HG03439 (cell line): ENCODE results near the gene ZHX3.

ENCODE experiments used
- ATAC-seq: cut with Tn5 transposase; IDR thresholded peaks from one replicate; pipeline ENCODE4 v1.9.1; 2021; ENCODE audit warnings: mild to moderate bottlenecking, moderate library complexity; ENCODE audit not compliant: unreplicated experiment

The ZHX3 gene

DNA sequence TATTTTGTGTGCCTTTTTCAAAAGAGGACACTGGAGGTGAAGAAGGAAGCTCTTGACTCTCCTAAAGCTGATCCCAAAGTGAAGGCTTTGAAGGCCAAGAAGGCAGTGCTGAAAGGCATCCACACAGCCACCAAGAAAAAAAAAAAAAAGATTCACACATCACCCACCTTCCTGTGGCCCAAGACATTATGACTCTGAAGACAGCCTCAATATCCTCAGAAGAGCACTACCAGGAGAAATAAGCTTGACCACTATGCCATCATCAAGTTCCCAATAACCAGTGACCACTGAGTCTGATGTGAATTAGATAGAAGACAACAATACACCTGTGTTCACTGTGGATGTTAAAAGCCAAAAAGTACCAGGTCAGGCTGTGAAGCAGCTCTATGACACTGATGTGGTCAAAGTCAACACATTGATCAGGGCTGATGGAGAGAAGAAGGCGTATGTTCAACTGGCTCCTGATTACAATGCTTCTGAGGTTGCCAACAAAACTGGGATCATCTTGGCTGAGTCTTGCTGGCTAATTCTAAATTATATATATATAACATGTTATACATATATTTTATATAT is 120.8 kb downstream of the ZHX3 start:
- ATAC-seq = no peak

GRCh38 chr20:41192575-41192974 is 125.0 kb downstream of the ZHX3 start:
- no peak for ATAC-seq

- no peak for ATAC-seq
Measured at GRCh38 chr20:41191562-41192500, 125.7 kb downstream of the ZHX3 start.

DNA sequence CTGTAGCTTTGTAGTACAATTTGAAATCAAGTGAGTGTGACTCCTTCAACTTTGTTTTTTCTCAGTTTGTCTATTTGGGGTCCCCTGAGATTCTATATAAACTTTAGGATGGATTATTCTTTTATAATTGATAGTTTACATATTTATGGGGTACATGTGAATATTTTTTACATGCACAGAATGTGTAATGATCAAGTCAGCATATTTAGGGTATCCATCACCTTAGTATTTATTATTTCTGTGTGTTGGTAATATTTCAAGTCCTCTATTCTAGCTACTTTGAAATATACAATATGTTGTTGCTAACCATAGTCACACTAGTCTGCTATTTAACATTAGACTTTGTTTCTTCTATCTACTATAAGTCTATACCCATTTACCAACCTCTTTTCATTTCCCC is 129.9 kb downstream of the ZHX3 start:
- ATAC-seq = no peak

GRCh38 chr20:41185013-41185757 is 132.3 kb downstream of the ZHX3 start:
- no peak for ATAC-seq

DNA sequence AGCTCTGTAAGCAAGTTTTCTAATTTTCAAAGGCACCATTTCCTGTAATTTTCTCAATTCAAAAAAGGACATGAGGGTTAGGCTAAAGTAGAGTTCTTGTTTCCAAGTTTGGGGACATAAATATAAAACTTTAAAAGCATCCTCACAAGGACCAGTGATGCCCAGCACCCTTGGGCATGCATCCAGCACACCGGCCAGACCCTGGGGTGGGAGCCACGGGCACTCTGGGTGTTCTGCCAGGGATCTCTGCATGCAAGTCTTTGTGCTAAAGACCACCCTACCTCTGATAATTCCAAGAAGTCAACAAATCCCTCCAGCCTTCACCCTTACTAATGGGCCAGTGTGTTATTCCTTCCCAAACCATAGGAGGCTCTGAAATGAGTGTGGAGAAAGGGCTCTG is 133.7 kb downstream of the ZHX3 start:
- no peak for ATAC-seq

DNA sequence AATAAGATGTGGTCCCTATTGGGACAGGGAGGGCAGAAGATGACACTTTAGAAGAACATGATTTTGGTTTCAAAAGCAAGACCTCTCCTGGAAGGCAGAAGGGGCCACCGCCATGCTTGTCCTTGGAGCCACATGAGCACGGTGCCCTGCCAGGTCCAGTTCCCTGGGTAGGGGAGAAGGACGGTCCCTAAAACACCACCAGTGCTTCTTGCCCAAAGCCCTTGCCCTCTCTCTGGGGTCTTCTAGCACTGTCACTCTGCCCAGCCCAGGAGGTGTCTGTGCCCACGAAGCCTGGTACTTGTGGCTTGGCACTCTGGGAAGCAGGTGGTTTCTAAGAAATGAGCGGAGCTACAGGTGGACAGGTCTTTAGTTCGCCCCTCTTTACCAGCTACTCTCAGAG is 134.1 kb downstream of the ZHX3 start:
- ATAC-seq = no peak

DNA sequence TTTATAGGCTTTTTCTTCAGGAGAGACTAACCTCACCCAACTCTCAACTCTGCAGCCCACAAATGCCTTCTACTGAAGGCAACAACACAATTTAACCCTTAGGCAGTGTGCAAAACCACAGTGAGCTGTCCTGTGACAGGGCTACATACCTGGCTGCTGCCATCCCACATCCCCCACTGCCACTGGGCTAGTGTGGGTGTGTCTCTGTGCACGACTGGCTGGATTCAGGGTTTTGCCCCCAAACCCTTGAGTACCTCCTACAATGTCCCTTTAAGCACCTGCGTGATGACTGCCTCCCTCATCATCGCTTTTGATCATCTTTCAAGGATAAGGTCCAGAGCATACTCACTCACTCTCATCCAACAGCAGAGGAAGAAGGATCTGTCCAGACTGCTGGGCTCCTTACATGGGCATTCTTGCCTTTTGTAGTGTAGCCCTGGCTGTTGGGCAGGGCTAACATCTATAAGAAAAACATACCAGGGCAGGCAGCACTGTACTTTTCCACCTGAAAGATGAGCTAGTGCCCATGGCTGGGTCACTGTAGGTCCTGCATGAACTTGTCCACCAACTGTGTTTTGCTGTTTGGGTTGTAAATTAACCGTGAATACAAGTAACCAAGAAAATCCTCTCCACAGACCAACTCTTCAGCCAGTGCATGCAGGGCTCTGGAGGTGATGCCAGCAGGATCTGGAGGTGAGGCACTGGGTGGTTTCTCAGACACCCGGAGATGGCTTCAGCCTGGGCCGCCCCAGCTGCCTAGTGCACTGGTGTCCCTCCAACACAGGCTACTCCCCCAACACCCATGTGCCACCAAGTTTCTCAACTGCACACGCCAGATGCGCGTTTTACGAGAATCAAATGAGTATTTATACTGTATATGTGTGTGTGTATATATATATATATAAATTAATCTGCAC is 135.0 kb downstream of the ZHX3 start:
- no peak for ATAC-seq

DNA sequence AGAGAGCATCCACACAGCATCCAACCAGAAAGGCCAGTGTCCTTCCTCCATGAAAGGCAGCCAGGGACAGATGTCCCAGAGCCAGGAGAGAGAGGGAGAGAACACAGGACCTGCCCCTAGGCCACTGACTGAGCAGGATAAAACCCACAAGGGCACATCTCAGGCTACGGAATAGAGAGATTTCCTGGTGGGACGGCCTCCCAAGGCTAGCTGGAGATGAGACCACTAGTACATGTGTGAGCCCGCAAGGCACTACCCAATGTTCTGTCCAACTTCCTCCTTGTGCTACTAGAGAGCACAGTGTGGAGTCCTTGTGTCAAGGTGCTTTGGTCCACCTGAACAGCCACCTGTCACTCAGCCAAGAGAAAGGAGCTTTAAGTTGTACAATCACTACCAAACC is 136.0 kb downstream of the ZHX3 start:
- ATAC-seq = no peak

- no peak for ATAC-seq
Measured at GRCh38 chr20:41180599-41181333, 136.8 kb downstream of the ZHX3 start.

GRCh38 chr20:41179961-41180360 is 137.6 kb downstream of the ZHX3 start:
- ATAC-seq = no peak

- no peak for ATAC-seq
Measured at GRCh38 chr20:41178904-41179432, 138.6 kb downstream of the ZHX3 start.

DNA sequence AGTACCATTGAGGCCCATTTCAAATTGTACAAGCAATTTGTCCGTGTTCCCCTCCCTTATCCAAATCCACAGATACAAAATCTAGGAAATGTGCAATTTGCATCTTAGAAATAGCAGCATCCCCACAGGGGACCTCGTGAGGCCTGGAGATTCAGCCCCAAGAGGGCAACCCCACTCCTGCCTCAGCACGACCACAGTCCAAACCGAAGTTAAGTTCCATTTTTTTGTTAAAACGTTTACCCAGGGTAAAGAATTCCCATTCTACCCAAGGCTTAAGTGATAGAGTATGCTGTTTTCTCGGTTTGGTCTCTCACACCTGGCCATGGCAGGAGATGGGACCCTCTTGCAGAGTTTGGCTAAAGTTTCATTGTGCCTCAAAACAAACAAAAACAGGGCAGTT is 139.0 kb downstream of the ZHX3 start:
- ATAC-seq = no peak

DNA sequence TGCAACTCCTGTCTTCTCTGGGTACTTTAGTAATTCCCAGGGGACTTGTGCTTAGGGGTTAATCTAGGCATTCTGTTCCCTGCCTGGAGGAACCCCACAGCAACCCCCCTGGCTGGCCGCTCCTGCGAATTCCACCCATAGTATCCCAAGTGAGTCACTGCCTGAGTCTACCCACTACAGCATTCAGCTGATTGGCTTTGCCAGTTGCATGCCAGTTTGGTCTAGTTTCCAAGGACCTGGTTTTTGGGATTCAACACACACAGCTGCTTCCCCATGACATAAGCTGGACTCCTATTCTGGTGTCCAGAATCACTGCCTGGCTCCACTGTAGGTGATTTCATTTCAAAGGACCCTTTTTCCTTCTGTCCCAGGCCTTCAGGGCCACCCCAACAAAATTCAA is 139.9 kb downstream of the ZHX3 start:
- ATAC-seq = no peak

DNA sequence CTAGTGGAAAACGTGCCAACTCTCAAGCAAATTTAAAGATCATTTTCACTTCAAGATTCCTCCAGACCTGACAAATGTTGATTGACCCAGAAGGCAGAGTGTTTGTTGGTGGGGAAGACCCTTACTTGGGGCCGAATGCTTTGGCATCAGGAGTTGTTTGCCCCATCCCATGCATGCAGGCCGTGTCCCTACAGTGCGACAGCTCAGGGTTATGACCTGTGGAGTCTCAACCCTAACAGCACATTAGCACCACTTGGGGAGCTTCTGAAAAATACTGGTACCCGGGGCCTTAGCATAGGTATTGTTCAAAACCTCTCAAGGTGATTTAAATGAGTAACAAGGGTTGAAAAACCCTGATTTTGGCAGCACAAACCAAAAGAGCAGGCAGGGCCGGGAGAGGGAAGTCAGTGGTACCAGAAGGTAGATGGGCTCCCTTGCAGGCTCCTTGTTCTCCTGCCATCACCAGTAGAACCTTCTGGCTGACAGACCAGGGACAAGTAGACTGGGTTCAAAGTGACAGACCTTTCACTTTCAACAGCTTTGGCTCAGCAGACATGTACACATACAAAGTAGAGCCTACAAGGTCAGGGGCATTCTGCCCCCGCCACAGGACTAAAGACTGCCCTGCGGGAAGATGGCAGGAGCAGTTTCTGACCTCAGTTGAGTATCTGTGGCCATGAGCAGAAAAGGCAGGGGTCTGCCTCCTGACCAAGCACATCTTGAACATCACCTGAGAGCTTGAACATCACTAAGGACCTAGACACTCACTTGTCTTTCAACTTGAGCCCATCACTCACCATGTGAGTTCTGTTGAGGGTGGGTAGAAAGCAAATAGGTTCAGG is 140.6 kb downstream of the ZHX3 start:
- ATAC-seq = no peak

DNA sequence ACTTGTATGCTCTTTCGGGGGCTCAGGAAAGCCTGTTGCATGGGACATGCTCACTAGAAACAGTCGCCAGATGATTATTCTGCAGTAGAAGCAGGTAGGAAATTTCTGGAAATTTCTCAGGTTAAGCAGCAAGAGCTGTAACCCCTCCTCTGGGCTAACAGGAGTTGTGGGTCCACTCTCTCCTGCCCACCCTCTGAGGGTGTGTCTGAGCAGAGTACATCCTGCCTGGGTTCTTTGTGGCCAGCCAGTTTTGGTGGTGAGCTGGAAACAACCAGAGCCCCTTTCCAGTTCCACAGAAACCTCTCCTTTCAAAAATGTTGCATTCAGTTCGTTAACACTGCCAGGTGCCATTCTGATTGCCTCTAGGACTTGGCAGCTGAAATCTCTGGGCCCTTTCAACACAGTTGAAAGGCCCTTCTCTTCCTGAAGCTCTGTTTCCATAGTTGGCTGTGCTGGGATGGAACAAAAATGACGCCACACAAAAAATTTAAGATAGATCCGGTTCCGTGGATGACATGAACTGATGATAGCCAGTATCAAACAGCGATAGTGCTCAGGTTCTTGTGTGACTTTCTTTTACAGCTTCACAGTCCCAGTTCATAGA is 141.7 kb downstream of the ZHX3 start:
- ATAC-seq = no peak

- no peak for ATAC-seq
Measured at GRCh38 chr20:41175201-41175651, 142.3 kb downstream of the ZHX3 start.

GRCh38 chr20:41174782-41175181 is 142.7 kb downstream of the ZHX3 start:
- ATAC-seq = no peak
